Keratinocyte (primary cell): ENCODE data around the gene ATP2B2.

Source experiments
- CTCF ChIP-seq, 3 experiments: IDR thresholded peaks in 1 of 3; conservative IDR thresholded peaks in 1 of 3; optimal IDR thresholded peaks in 1 of 3; 2 replicates in 2 of 3; 3 replicates in 1 of 3; pipeline versions ENCODE3 to v1.5.1; 2011; ENCODE audit warnings: low read length in 3 of 3, mild to moderate bottlenecking in 3 of 3, moderate library complexity in 2 of 3, control low read depth in 1 of 3, inconsistent platforms in 1 of 3; ENCODE audit not compliant: insufficient read depth in 2 of 3; ENCODE audit errors: extremely low read depth in 1 of 3
- EZH2 ChIP-seq: IDR thresholded peaks from one replicate; pipeline ENCODE4 v1.6.1; 2012; ENCODE audit warnings: inconsistent platforms, mild to moderate bottlenecking, low read length, moderate library complexity

GRCh38 chr3:10450494-10451440 lies 54.6 kb downstream of the ATP2B2 start:
- TF ChIP-seq CTCF (optimal IDR thresholded peaks at IDR 0.05 in 1 of 3, IDR thresholded peaks at IDR 0.05 in 1 of 3, conservative IDR thresholded peaks at IDR 0.05 in 1 of 3; ENCODE audit: extremely low read depth in 1 of 3, insufficient read depth in 2 of 3, low read length in 3 of 3) (no peak), EZH2 (no peak)
